Eye (tissue), 1 donor: ENCODE data around the gene RRP8.

Source experiments
- DNase-seq: peaks from one replicate; pipeline ENCODE4 v3.0.0-alpha.2; 2015

The RRP8 gene

GRCh38 chr11:6566704-6567370 lies 36.6 kb downstream of the RRP8 start:
- DNase-seq = no peak

- no peak for DNase-seq
Observed at GRCh38 chr11:6565988-6566703, 37.3 kb downstream of the RRP8 start.

GRCh38 chr11:6565325-6565724 lies 38.1 kb downstream of the RRP8 start:
- DNase-seq = no peak

- no peak for DNase-seq
Observed at GRCh38 chr11:6563667-6564066, 39.7 kb downstream of the RRP8 start.

- DNase-seq = no peak
Observed at GRCh38 chr11:6563121-6563619, 40.2 kb downstream of the RRP8 start.

GRCh38 chr11:6561288-6561687 lies 42.1 kb downstream of the RRP8 start:
- no peak for DNase-seq

GRCh38 chr11:6559369-6559768 lies 44.0 kb downstream of the RRP8 start:
- DNase-seq = no peak

- no peak for DNase-seq
Observed at GRCh38 chr11:6557761-6558674, 45.4 kb downstream of the RRP8 start.

GRCh38 chr11:6557063-6557462 lies 46.4 kb downstream of the RRP8 start:
- no peak for DNase-seq

- DNase-seq = no peak
Observed at GRCh38 chr11:6556139-6556949, 47.1 kb downstream of the RRP8 start.

GRCh38 chr11:6554828-6555706 lies 48.3 kb downstream of the RRP8 start:
- no peak for DNase-seq

GRCh38 chr11:6553634-6554033 lies 49.8 kb downstream of the RRP8 start:
- DNase-seq = no peak

- no peak for DNase-seq
Observed at GRCh38 chr11:6548641-6549040, 54.8 kb downstream of the RRP8 start.

GRCh38 chr11:6548121-6548520 lies 55.3 kb downstream of the RRP8 start:
- no peak for DNase-seq

GRCh38 chr11:6547177-6547576 lies 56.2 kb downstream of the RRP8 start:
- no peak for DNase-seq

- DNase-seq = no peak
Observed at GRCh38 chr11:6546735-6547134, 56.7 kb downstream of the RRP8 start.

- DNase-seq = no peak
Observed at GRCh38 chr11:6545917-6546605, 57.4 kb downstream of the RRP8 start.
